SJCRH30 (cell line): ENCODE data around the gene ZNF484. TPM values are rescaled to one million over a fixed set of nuclear protein-coding genes. Genes with fewer than 3 reads are reported as not detected.
A peak's percentile ranks its signal among the peaks of the same experiment; 100 is the strongest.
"Not testable (repeated sequence)": the region's sequence is repeated elsewhere in the genome, so short reads cannot be mapped to it uniquely, and the experiment has no call there.

ENCODE experiments used
- DNase-seq, 2 experiments: peaks; one replicate each; pipeline ENCODE4 v3.0.0-alpha.2; 2015 to 2020
- H3K27ac ChIP-seq: fragments of 250-450 bp; sonication (Bioruptor Pico); 2 replicates; pipeline ENCODE4 v1.5.1; 2020; ENCODE audit warnings: mild to moderate bottlenecking, moderate library complexity
- H3K27me3 ChIP-seq: fragments of 250-450 bp; sonication (Bioruptor Pico); 2 replicates; pipeline ENCODE4 v1.5.1; 2020; ENCODE audit warnings: mild to moderate bottlenecking, moderate library complexity
- H3K36me3 ChIP-seq: fragments of 250-450 bp; sonication (Bioruptor Pico); 2 replicates; pipeline ENCODE4 v1.5.1; 2020; ENCODE audit warnings: mild to moderate bottlenecking, moderate library complexity
- H3K4me1 ChIP-seq: fragments of 250-450 bp; sonication (Bioruptor Pico); 2 replicates; pipeline ENCODE4 v1.5.1; 2020; ENCODE audit warnings: mild to moderate bottlenecking, moderate library complexity
- H3K4me3 ChIP-seq: fragments of 250-450 bp; sonication (Bioruptor Pico); 2 replicates; pipeline ENCODE4 v1.5.1; 2020; ENCODE audit warnings: mild to moderate bottlenecking, moderate library complexity
- H3K9me3 ChIP-seq: fragments of 250-450 bp; sonication (Bioruptor Pico); replicated peaks from 2 replicates; pipeline ENCODE4 v1.5.1; 2020; ENCODE audit warnings: mild to moderate bottlenecking, moderate library complexity
- total RNA-seq: library from RNA; depleted of rRNA; stranded (reverse); fragments of >200 nt; shearing (Covaris generic); gene quantifications from 2 replicates; pipeline ENCODE4 v1.2.3, GENCODE V29; 2014

Gene ZNF484
- total RNA-seq, 1 experiment from 2014 or later = 21.6 TPM

- not testable (repeated sequence) for H3K36me3 ChIP-seq, H3K27me3 ChIP-seq, H3K4me1 ChIP-seq, H3K4me3 ChIP-seq, H3K27ac ChIP-seq, H3K9me3 ChIP-seq
- DNase-seq = peak in 1 of 2 experiments; percentile 28
Observed at GRCh38 chr9:92886846-92887610, 9.2 kb upstream of the ZNF484 start.

- not testable (repeated sequence) for H3K27ac ChIP-seq, H3K27me3 ChIP-seq, H3K4me3 ChIP-seq, H3K4me1 ChIP-seq, H3K36me3 ChIP-seq, H3K9me3 ChIP-seq
- peak; percentile 64 to 66 for DNase-seq
Observed at GRCh38 chr9:92883666-92884405, 6.0 kb upstream of the ZNF484 start.

GRCh38 chr9:92882276-92882675 is 4.4 kb upstream of the ZNF484 start:
- Histone ChIP-seq H3K4me3 (no peak overlapping the region), H3K27me3 (no peaks in the 10 kb centered on the region), H3K4me1 (peaks cover 5% of the 10 kb centered on the region), H3K9me3 (0 out of 2 replicates have a peak, but pooled peaks cover 5% of the 10 kb centered on the region), H3K27ac (no peak overlapping the region), H3K36me3 (no peaks in the 10 kb centered on the region)
- no peak for DNase-seq

DNA sequence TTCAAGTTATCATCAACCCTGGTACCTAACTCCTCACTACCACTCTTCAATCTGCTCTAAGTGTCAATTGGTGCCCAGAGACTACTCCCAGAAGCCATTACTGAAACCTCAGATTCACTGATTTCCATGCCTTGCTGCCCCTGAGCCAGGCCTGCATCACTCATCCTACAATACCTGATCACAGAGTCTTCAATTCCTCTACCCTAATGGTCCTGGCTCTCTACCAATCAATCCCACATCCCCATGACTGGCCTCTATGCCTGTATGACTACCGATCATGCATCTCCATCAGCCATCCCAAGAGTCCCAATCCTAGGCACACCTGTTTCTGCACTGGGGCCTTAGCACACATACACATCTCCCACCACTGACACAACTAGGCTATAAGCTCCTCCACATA is 2.5 kb downstream of the ZNF484 start:
- H3K27ac ChIP-seq = no peak overlapping the region
- H3K4me3 ChIP-seq = no peak overlapping the region
- H3K36me3 ChIP-seq = peaks cover 12% of the 10 kb centered on the region
- 0 out of 2 replicates have a peak, but pooled peaks cover 5% of the 10 kb centered on the region for H3K9me3 ChIP-seq
- no peak for DNase-seq
- H3K27me3 ChIP-seq = no peaks in the 10 kb centered on the region
- peaks cover 5% of the 10 kb centered on the region for H3K4me1 ChIP-seq

DNA sequence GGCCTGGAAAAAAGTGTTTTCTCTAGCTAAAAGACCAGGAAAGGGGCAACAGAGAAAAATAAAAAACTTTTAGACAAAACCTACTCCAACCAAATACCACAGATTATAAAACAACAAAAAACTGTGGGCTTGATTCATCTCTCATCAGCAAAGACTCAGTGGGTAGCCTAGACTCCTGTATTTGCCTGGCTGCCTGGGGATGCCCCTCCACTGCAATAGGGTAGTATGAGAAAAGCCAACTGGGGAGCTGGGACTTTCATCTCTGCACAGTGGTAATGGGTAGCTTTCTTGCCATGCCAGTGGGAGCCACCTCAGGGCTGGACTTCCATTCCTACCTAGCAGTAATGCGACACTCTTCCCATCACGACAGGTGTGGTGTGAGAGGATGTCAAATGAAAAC is 7.5 kb downstream of the ZNF484 start:
- Histone ChIP-seq H3K27ac (no peak overlapping the region), H3K9me3 (0 out of 2 replicates have a peak, but pooled peaks cover 3% of the 10 kb centered on the region)

GRCh38 chr9:92866600-92866999 is 11.2 kb downstream of the ZNF484 start:
- not testable (repeated sequence) for H3K4me1 ChIP-seq, DNase-seq, H3K4me3 ChIP-seq, H3K27me3 ChIP-seq, H3K9me3 ChIP-seq, H3K27ac ChIP-seq
- H3K36me3 ChIP-seq = peaks cover 34% of the 10 kb centered on the region

More for the DNA sequence above, 7.5 kb downstream of the ZNF484 start:
- Histone ChIP-seq H3K27me3 (no peaks in the 10 kb centered on the region), H3K4me3 (no peak overlapping the region), H3K4me1 (no peaks in the 10 kb centered on the region), H3K36me3 (peaks cover 33% of the 10 kb centered on the region)
- no peak for DNase-seq

DNA sequence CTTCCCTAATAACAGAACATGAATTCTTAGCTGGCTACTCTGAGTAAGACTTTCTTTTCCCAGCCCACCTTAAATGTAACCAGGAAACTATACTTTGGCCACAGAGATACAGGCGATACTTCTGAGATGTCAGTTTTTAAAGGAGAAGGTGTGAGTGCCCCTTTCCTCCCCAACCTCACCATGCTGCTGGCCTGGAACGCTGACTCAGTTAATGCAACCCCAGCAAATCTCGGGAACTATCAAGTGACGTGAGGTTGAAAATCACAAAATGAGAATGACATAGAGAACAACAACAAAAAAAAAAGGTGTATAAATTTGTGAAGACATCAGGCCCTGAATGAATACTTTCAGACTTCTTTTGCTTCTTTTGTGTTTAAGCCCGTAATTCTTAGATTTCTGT is 13.7 kb downstream of the ZNF484 start:
- H3K27me3 ChIP-seq = no peaks in the 10 kb centered on the region
- no peak for DNase-seq
- peaks cover 9% of the 10 kb centered on the region; the same call in 1 of the 2 replicates for H3K9me3 ChIP-seq
- peaks cover 34% of the 10 kb centered on the region for H3K36me3 ChIP-seq
- H3K4me3 ChIP-seq = no peak overlapping the region
- no peaks in the 10 kb centered on the region for H3K4me1 ChIP-seq
- H3K27ac ChIP-seq = no peak overlapping the region

GRCh38 chr9:92860867-92861266 is 17.0 kb downstream of the ZNF484 start:
- Histone ChIP-seq H3K4me3 (no peak overlapping the region), H3K27ac (no peak overlapping the region), H3K9me3 (peaks cover 6% of the 10 kb centered on the region), H3K36me3 (peaks cover 33% of the 10 kb centered on the region), H3K27me3 (no peaks in the 10 kb centered on the region), H3K4me1 (no peaks in the 10 kb centered on the region)
- no peak for DNase-seq

DNA sequence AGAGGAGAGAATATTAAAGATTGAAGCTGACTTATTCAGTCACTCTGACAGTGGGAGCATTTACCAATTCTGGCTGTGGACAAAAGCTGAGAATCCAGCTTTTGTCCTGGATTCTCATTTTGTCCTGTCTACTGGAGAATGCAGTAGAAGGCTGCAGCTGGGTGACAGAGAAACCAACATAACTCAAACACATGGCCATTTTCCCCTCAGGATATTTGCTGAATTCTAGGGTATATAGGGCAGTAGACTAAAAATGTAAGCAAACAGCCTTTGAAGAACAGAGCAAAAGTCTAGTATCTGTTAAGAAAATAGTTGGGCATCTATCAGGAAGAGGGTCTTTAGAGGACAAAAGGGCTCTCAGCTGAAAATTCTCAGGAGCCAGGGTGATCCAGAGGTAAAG is 20.6 kb downstream of the ZNF484 start:
- Histone ChIP-seq H3K9me3 (peaks cover 6% of the 10 kb centered on the region), H3K4me3 (no peak overlapping the region), H3K27me3 (no peaks in the 10 kb centered on the region), H3K4me1 (no peaks in the 10 kb centered on the region), H3K27ac (no peak overlapping the region), H3K36me3 (peaks cover 62% of the 10 kb centered on the region)
- no peak for DNase-seq

- peaks cover 85% of the 10 kb centered on the region for H3K36me3 ChIP-seq
- H3K27ac ChIP-seq = no peak overlapping the region
- H3K4me3 ChIP-seq = no peak overlapping the region
- H3K27me3 ChIP-seq = no peaks in the 10 kb centered on the region
- peaks cover 3% of the 10 kb centered on the region for H3K9me3 ChIP-seq
- no peak for DNase-seq
- no peaks in the 10 kb centered on the region for H3K4me1 ChIP-seq
Observed at GRCh38 chr9:92853716-92854115, 24.1 kb downstream of the ZNF484 start.

DNA sequence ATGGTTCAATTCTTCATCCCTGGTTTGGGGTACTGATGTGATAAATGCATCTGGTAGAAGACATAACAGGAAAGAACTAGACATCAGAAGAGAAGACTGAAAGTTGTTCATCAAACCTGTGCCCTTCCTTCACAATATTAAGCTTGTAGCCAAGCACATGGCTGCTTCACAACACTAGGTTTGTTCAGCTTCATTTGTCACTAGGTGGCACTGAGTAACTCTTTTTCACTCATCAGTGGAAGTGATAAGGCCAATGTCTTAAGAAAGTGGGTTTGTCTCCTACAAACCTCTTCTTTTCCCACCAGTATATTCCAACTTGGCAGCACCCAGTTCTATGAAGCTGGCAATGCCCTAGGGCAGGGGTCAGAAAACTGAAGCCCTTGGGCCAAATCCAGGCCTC is 26.9 kb downstream of the ZNF484 start:
- DNase-seq = no peak
- Histone ChIP-seq H3K4me3 (no peak overlapping the region), H3K4me1 (no peaks in the 10 kb centered on the region), H3K9me3 (peaks cover 28% of the 10 kb centered on the region), H3K27ac (no peak overlapping the region), H3K27me3 (no peaks in the 10 kb centered on the region), H3K36me3 (peaks cover 96% of the 10 kb centered on the region)

DNA sequence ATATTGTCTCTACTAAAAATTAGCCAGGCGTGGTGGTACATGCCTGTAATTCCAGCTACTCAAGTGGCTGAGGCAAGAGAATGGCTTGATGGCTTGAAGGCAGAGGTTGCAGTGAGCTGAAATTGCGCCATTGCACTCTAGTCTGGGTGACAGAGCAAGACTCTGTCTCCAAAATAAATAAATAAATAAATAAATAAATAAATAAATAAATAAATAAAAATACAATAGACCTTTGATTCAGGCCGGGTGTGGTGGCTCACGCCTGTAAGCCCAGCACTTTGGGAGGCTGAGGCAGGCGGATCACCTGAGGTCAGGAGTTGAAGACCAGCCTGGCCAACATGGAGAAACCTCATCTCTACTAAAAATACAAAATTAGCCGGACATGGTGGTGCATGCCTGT is 29.1 kb downstream of the ZNF484 start:
- DNase-seq, H3K27ac ChIP-seq, H3K4me3 ChIP-seq, H3K27me3 ChIP-seq, H3K4me1 ChIP-seq: not testable (repeated sequence)
- Histone ChIP-seq H3K9me3 (peaks cover 46% of the 10 kb centered on the region), H3K36me3 (peaks cover 89% of the 10 kb centered on the region)

GRCh38 chr9:92846662-92847145 is 31.1 kb downstream of the ZNF484 start:
- H3K27me3 ChIP-seq = no peaks in the 10 kb centered on the region
- no peaks in the 10 kb centered on the region for H3K4me1 ChIP-seq
- DNase-seq = no peak
- H3K36me3 ChIP-seq = peaks cover 79% of the 10 kb centered on the region
- no peak overlapping the region for H3K27ac ChIP-seq
- H3K4me3 ChIP-seq = no peak overlapping the region
- peaks cover 53% of the 10 kb centered on the region for H3K9me3 ChIP-seq

DNA sequence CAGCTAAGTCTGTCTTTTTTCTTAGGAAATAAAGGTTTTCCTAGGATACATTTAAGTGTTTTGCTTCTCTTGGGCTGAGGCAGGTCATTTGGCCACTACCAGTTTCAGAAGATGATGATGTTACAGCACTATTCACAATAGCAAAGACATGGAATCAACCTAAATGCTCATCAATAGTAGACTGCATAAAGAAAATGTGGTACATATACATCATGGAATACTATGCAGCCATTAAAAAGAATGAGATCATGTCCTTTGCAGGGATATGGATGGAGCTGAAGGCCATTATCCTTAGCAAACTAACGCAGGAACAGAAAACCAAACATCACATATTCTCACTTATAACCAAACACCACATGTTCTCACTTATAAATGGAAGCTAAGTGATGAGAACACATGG is 39.4 kb downstream of the ZNF484 start:
- not testable (repeated sequence) for H3K27me3 ChIP-seq, H3K4me1 ChIP-seq, DNase-seq, H3K27ac ChIP-seq, H3K4me3 ChIP-seq, H3K36me3 ChIP-seq
- peaks cover 15% of the 10 kb centered on the region for H3K9me3 ChIP-seq

GRCh38 chr9:92837191-92837590 is 40.6 kb downstream of the ZNF484 start:
- peaks cover 11% of the 10 kb centered on the region for H3K9me3 ChIP-seq
- no peak overlapping the region for H3K4me3 ChIP-seq
- H3K36me3 ChIP-seq = no peaks in the 10 kb centered on the region
- no peak overlapping the region for H3K27ac ChIP-seq
- H3K27me3 ChIP-seq = no peaks in the 10 kb centered on the region
- DNase-seq = no peak
- H3K4me1 ChIP-seq = no peaks in the 10 kb centered on the region
